Superior temporal gyrus (tissue), 1 donor: ENCODE measurements around the gene B4GALT2.

Experiments used
- DNase-seq: peaks from one replicate; pipeline ENCODE4 v3.0.0-alpha.2; 2016; ENCODE audit errors: extremely low spot score

The B4GALT2 gene

DNA sequence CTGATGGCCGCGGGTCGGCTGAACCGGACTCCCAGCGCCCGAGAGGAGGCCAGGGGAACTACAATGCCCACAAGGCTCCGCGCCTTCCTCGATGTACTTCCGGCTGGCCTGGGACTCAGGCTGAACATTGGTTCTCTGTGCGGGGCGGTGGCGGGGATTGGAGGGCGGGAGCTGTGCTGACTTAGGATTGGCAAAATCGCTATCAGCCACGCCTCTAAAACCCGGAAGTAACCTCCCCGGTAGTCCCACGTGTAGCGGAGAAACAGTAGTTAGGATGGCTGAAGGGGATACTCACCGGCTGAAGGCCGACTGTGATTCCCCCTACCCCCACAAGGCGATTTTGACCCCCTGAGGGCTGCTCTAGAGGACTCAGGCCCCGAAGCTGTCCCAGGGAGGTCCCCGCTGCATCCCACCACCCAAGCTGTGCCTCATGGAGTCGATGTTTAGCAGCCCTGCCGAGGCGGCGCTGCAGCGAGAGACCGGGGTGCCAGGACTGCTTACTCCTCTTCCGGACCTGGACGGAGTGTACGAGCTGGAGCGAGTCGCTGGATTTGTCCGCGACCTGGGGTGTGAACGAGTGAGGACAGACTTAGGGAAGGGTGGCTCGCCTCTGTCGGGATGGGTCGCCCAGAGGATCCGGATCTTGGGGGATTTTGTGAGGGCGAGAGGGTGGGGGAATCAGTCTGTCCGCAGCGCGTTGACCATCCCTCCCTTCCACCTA lies 9.1 kb upstream of the B4GALT2 start, which contains the start of gene DPH2:
DPH2 (plus strand) TSS at position 265 of the 721 bp plus-strand sequence; CDS start at position 431, 166 bp downstream.
- peak; percentile 98 for DNase-seq

DNA sequence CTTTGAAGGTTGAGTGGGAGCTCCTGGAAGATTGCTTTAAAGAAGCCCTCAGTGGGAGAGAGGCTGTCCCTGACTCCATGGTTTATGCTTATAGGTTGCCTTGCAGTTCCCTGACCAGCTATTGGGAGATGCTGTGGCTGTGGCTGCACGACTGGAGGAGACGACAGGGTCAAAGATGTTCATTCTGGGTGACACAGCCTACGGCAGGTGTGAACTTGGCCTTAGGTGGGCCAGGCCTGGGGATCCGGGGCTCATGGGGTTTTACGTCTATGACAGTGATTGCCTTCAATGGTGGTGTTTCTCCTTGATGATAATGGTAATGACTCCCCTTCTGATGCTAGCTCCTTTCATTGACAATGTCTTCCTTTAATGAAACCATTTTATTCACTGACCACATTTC lies 8.5 kb upstream of the B4GALT2 start:
- no peak for DNase-seq

DNA sequence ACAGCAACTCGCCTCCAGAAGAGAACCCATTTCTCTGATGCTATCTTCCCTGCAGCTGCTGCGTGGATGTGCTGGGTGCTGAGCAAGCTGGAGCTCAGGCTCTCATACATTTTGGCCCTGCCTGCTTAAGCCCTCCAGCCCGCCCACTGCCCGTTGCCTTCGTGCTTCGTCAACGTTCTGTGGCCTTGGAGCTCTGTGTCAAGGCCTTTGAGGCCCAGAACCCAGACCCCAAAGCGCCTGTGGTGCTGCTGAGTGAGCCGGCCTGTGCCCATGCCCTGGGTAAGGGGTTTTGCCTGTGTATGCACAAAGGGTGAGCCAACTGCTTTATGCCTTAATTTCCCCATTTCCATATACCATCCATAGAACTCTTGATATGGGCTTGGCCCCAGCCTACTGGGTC lies 8.1 kb upstream of the B4GALT2 start:
- no peak for DNase-seq

DNA sequence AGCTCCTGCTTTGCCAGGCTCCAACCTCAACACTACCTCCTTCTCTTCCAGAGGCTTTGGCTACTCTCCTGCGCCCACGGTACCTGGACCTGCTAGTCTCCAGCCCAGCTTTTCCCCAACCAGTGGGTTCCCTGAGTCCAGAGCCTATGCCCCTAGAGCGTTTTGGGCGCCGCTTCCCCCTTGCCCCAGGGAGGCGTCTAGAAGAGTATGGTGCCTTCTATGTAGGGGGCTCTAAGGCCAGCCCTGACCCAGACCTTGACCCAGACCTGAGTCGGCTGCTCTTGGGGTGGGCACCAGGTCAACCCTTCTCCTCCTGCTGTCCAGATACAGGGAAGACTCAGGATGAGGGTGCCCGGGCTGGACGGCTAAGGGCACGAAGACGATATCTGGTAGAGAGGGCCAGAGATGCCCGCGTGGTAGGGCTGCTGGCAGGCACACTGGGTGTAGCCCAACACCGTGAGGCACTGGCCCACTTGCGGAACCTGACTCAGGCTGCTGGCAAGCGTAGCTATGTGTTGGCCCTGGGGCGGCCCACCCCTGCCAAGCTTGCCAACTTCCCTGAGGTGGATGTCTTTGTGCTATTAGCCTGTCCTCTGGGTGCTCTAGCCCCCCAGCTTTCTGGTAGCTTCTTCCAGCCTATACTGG lies 7.6 kb upstream of the B4GALT2 start:
- no peak for DNase-seq

DNA sequence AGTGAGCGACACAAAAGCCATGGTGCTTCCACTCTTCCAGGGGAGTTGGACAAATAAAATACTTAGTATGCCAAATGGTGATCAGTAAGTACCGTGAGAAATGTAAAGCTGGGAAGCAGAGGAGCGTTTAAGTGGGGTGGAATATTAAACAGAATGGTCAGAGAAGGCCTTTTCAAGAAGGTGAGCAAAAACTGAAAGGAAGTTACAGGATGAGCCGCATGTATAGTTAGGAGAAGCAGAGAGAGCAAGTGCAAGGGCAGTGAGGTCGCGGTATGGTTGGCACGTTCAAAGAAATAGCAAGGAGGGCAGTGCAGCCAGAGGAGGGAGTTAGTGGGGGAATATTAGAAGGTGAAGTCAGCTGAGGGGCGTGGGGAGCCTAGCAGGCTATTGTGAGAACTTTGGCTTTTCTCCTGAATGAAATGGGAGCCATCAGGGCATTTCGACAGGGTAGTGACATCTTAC lies 5.0 kb upstream of the B4GALT2 start:
- DNase-seq = no peak

DNA sequence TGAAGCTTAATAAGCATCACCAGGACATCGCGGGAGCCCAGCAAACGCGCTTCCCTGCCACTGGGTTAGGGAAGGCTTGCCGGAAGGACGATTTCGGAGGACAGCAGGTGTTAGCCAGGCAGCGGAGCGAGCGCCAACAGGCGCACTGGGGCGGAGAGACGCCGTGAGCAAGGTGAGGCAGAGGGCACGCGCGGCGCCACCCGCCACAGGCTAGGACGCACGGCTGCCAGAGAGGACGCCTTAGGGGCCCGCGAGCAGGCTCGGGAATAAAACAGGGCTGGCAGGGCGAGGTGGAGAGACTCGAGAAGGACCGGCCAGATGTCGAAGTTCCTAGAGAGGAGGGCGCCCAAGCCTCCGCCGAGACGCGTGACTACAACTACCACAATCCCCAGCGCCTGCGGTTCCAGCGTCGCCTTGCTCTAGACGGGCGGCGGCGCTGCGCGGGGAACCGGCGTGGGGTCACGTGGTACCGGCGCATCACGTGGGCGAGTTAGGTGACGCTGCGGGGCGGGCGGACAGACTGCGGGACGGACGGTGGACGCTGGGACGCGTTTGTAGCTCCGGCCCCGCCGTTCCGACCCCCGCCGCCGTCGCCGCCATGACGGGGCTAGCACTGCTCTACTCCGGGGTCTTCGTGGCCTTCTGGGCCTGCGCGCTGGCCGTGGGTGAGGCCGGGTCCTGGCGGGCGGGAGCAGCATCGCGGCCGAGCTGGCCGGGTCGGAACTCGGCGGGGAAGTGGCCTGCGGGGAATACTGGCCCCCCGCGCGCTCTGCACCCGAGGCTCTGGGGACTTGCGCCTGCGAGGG lies 4.4 kb upstream of the B4GALT2 start, which contains the start of gene ATP6V0B:
ATP6V0B (plus strand) TSS at position 518 of the 806 bp plus-strand sequence; CDS start at position 599, 81 bp downstream.
- DNase-seq = peak; percentile 98

DNA sequence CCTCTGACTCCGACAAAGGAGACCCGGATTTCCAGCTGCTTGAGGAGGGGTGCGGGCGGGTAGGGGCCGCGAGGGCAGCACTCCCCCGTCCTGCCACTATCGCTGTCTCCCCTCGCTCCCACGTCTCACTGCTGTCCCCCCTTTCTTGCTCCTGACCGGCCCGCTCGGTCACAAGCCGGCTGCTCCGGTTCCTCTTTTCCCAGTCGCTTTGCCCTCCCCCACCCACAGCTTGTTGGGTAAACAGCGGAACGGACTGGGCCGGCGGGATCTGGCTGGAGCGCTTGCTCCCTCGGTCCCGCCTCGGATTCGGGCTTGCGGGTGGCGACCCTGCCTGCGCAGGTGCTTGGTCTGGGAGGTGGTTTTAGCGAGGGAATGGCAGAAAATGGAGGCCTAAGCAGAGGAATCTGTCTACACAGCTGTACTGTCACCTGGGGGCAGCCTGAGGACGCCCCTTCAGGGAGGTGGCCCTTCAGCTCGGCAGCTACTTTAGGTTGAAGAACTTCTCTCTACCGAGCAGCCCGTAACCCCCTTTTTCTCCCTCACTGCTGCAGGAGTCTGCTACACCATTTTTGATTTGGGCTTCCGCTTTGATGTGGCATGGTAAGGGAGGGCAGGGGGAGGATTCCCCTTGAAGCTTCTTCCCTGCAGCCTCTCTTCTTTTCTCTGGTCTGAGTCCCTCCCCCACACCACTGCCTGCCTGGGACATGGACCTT lies 3.6 kb upstream of the B4GALT2 start:
- no peak for DNase-seq

DNA sequence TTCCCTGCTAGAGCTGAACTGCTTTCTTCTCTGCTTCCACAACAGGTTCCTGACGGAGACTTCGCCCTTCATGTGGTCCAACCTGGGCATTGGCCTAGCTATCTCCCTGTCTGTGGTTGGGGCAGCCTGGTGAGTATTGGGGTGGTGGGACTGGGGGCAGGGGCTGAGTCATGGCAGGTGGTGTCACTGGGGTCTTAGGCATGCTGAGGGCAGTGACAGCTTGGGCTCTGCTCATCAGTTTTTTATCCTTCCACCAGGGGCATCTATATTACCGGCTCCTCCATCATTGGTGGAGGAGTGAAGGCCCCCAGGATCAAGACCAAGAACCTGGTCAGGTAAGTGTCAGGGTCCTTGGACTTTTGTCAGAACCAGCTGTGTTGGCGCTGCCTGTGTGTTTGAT lies 3.0 kb upstream of the B4GALT2 start:
- no peak for DNase-seq

DNA sequence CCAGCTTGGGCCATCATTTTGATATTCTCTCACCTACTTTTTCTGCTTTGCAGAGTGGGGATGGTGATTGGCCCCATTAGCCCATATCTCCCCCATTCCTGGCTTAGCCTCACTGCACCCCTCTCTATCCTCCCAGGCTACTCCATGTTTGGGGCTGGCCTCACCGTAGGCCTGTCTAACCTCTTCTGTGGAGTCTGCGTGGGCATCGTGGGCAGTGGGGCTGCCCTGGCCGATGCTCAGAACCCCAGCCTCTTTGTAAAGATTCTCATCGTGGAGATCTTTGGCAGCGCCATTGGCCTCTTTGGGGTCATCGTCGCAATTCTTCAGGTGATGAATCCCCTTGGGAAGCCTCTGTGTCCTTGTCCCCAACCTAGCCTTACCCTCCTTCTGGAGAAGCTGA lies 2.1 kb upstream of the B4GALT2 start:
- no peak for DNase-seq

DNA sequence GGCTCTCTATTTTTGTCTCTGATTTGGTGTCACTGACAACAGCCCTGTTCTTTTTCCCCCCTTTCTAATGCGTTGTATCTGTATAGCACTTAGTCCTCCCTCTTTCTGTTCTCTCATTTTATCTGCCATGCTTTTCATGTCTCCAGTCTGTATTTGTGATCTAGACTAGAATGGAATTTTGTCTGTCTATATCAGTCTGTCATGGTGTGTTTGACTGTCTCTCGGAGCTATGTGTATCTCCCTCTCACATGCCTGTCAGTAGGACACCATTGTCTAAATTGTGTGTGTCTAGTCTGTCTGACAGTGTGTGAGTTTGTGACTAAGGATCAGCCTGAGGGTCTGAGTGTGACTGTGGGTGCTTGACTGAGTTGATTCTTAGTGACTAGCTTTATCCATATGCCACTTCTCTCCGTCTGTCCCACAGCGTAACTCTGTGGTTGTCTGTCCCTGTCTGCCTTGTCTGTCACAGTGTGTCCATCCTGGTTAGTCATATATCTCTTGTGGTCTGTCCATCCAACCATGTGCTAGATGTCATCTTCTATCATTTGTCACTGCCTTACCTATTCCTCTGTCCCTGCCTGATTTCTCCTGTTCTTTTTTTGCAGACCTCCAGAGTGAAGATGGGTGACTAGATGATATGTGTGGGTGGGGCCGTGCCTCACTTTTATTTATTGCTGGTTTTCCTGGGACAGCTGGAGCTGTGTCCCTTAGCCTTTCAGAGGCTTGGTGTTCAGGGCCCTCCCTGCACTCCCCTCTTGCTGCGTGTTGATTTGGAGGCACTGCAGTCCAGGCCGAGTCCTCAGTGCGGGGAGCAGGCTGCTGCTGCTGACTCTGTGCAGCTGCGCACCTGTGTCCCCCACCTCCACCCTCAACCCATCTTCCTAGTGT lies 1.4 kb upstream of the B4GALT2 start:
- DNase-seq = no peak

DNA sequence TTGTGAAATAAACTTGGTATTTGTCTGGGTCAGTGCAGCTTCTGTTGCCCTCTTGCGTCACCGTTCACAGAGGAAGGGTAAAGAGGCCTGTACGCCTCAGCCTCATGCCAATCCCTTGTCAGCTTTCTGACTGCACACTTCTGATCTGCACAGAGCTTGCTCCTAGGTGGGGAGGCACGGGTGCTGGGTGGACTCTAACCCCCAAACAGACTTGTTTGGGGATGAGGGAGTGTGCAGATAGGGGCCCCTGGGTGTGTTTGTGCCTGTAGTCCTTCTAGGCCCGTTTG lies 803 bp upstream of the B4GALT2 start:
- no peak for DNase-seq

DNA sequence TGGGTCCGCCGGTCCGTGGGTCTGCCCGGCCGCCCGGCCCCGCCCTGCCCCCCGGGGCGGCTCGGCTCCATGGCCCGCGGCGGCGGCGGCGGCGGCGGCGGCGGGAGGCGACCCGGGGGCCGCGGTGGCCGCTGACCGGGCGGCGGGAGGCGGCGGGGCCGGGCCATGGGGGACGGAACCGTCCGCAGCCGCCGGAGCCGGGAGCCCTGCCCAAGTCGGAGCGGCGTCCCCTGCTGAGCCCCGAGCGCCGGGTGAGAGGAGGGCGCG lies 184 bp downstream of the B4GALT2 start:
- DNase-seq = no peak

DNA sequence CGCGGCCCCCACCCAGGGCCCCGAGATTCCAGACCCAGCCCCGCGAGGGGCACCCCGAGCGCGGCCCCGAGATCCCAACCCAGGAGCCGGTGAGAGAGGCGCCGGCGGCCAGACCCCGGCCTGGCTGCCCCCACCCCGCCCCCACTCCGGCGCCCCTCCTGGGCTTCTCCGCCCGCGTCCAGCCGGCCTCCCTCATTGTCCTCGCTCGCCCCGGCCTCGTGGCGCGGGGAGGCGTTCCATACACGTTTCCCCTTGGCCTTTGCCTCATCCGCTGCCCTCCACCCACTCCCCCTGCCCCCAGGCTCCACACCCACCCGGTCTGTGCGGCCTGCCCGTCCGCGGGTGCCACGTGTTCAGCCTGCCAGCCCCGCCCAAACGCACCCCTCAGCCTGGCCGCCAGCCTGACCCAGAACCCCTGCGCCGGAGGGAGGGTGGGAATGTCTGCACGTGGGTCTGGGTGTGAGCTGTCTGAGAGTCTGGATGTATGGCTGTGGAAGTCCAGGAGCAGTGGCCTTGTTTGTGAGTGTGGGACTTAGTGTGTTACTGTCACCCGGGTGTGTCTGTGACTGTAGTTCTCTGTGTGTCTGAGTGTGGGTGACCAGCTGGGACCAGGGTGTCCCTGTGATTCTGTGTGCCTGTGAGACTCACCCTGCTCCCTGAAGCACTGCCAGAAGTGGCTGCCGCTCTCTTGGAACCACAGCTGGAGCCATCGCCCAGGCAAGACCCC lies 681 bp downstream of the B4GALT2 start:
- DNase-seq = no peak

DNA sequence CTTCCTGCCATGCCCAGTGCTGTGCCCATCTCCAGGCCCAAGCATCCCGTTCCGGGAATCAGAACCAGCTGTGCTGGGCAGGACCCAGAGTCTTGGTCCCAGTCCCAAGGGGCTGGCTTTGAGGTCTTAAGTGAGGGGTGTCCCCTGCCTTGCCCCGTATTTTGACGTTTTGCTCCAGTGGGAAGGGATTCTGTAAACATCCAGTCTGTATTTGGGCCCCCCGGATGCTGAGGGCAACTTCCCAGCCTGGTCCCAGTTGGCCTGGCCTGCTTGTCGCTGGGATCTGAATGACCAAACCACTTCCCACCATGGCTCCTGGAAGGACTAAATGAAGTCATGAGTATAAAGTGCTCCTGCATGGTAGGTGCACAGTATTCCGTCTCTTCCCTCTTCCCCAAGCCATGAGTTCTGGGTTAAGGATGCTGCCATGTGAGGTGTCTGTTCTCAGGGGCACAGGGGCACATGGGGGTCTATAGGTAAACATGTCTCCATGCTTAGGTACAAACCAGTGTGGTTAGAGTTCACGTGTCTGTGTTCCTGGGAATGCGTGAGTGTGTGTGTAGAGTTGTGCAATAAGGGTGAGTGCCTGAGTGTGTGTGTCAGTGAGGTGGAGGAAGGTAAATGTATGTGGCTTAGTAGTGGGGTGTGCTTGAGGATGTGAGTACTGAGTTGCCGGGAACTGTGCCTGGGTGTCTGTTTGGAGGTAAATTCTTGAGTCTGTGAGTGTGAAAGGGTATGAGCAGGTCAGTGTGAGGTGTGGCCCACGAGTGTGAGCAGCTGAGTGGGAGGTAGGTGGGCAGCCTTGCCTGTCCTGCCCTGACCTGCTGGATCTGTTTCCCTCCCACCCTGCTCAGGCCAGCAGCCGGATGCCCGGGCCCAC lies 1.5 kb downstream of the B4GALT2 start:
- no peak for DNase-seq

DNA sequence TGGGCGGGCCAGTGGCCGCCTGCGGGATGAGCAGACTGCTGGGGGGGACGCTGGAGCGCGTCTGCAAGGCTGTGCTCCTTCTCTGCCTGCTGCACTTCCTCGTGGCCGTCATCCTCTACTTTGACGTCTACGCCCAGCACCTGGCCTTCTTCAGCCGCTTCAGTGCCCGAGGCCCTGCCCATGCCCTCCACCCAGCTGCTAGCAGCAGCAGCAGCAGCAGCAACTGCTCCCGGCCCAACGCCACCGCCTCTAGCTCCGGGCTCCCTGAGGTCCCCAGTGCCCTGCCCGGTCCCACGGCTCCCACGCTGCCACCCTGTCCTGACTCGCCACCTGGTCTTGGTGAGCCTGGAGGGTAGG lies 2.1 kb downstream of the B4GALT2 start:
- DNase-seq = no peak

DNA sequence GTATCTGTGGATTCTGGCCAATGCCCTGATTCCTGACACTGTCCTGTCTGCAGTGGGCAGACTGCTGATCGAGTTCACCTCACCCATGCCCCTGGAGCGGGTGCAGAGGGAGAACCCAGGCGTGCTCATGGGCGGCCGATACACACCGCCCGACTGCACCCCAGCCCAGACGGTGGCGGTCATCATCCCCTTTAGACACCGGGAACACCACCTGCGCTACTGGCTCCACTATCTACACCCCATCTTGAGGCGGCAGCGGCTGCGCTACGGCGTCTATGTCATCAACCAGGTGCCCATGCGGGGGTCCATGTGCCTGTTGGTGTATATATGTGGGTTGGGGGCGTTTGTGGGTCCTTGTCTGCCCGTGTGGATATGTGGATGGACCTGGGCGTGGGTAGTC lies 2.6 kb downstream of the B4GALT2 start:
- DNase-seq = no peak

DNA sequence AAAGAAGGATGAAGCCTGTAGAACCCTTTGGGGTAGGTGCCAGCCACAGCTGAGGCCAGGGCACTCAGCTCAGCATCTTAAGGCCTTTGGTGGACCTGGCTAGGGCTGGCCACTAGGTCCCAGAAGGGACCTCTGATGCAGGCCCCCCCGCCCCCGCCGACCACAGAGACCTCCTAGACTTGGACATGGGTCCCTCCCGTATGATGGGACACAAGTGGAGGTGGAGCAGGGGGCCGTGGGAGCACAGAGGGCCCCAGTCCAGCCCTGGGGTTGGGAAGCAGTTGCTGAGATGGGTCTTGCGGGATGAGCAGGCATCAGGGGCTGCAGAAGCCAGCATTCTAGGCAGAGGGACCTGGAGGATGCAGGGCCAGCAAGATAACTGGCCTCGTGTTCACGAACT lies 3.2 kb downstream of the B4GALT2 start:
- no peak for DNase-seq

DNA sequence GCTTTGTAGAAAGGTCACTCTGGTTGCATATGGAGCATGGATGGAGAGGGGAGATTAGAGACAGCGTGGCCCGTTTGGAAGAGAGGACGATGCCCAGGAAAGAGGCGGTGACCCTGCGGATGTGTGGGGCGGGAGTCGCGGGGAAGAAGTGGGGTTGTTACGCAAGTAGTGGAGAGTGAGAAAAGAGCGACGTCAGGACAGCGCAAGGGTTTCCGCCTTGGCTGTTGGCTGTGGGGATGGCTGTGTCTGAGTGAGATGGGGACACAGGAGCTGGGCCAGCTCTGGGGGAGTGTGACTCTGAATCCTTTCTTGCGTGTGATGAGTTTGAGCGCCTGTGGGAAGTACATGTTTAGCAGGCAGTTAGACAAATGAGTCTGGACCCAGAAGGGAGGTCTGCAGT lies 3.8 kb downstream of the B4GALT2 start:
- no peak for DNase-seq

DNA sequence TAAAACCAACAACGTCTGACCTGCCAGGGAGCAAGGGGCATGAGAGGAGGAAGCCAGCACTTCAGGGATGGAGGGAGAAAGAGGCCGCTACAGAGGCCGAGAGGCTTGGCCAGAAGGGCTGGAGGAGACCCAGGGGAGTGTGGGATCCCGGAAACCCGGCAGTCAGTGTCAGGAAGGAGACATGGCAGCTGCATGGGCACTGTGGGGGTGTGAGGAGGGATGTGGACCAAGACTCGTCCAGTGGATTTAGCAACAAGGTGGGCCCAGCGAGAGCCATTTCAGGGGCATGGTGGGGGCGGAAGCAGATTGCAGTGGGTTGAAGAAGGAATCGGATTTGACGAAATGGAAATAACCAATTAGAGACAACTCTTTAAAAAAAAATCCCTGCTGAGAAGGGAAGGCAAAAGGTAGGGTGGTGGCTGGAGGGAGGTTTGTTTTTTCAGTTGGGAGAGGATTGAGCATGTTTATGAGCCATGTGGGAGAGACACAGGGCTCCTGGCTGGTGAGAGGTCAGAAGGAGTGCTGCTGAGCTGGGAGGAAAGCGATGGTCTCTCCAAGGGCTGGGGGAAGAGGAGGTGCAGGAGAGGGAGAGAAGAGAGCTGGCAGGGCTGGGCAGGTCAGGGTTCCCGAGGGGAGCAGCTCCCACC lies 4.4 kb downstream of the B4GALT2 start:
- DNase-seq = no peak
